Measurements from ENCODE around the gene ABHD14A.
"Not testable (repeated sequence)": the region's sequence is repeated elsewhere in the genome, so short reads cannot be mapped to it uniquely, and the experiment has no call there.

ABHD14A gene

DNA sequence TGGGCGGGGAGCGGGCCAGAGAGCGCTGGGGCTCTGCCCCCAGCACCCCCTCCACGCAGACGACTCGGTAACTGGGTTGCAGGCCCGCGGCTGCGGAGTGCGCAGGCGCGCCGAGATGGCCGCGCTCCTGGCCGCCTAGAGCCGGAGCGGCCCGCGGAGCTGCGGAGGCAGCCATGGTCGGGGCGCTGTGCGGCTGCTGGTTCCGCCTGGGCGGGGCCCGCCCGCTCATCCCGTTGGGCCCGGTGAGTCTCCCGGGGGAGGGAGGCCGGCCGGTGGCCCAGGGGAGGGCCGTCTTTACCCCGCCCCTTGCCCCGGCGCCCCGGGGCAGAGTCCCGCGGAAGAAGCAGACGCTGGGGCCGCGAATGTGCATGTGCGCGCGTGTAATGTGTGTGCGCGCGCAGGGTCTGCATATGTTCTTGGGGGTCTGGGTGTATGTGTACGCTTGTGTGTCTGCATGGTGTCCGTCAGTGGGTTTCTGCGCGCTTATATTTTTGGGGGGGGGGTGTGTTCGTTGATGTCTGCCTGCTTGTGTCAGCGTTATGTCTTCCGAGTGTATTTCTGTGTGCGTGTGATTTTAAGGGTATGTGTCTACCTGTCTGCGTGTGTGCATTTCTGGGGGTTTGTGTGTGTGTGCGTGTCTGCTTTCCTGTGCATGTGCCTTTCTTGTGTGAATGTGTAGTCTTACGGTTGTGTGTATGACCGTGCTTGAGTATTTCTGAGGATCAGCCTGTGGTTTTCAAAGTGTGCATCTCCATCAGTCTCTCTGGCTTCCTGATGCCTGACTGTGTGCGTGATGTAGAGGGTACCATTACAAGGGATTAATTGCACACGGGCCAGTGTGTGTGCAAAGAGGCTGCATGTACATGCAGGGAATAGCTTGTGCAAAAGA lies at the start of gene ABHD14A:
Gene ABHD14A, plus strand, starts transcription at position 102 of the 889 bp plus-strand sequence. Its CDS starts 72 bp downstream, at position 174.
- peak; percentile 59 for DNase-seq (ENCODE audit: low spot score)

DNA sequence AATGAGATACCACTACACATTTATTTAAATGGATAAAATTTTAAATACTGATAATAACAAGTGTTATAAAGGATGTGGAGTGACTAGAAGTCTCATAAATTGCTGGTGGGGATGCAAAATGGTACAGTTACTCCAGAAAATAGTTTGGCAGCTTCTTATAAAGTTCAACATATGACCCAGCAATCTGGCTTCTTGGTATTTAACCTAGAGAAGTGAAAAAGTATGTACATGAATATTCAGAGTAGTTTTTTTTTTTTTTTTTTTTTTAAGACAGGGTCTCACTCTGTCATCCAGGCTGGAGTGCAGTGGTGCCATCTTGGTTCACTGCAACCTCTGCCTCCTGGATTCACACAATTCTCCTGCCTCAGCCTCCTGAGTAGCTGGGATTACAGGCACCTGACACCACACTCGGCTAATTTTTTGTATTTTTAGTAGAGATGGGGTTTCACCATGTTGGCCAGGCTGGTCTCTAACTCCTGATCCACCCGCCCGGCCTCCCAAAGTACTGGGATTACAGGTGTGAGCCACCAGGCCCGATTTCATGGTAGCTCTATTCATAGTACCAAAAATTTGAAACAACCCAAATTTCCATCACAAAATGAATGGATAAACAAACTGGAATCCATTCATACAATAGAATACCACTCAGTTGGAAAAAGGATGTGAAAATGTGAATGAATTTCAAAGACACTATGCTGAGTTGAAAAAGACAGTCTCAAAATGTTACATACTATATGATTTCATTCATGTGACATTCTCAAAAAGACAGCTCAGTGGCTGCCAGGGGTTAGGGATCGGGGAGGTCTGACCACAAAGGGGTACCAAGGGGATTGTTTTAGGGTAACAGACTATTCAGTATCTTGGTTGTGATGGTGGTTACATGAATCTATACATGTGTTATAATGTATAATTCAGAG lies 47.5 kb upstream of the ABHD14A start:
- DNase-seq (ENCODE audit: low spot score), result no peak

DNA sequence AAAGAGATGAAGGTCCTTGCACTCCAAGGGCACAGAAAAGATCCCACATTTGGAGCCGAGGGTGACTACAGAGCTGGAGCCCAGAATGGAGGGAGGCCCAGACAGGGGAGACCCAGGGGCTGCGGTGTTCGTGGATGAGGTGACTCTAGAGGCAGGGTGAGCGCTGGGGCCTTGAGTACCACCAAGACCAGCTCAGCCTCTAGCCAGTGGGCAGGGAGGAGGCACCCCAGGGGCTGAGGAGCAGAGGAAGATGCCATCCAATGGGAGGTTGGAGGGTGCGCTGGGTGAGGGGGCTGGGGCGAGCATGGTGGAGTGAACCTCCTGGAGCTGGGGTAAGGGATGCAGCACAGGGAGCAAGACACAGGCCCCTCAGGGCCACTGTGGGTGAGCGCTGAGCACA lies 46.4 kb upstream of the ABHD14A start:
- DNase-seq (ENCODE audit: low spot score), result no peak

DNA sequence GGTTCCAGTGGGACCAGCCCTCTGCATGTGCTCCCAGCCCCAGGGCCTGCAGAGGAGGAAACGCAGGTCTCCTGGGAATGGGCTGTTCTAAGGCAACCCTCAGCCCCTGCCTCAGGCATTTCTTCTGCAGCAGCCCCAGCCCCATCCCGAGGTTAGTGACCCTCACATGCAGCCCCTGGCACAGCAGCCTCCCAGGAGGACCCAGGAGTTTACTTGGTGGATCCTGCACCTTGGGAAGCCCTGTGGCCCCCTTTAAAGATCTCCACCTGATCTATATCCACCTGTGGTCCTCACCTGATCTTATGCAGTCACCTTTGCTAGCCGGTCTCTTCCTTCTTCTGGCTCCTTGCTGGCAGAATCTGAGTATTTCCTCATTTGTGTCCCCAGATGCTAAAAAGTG lies 45.9 kb upstream of the ABHD14A start:
- not testable (repeated sequence) for DNase-seq (ENCODE audit: low spot score)

DNA sequence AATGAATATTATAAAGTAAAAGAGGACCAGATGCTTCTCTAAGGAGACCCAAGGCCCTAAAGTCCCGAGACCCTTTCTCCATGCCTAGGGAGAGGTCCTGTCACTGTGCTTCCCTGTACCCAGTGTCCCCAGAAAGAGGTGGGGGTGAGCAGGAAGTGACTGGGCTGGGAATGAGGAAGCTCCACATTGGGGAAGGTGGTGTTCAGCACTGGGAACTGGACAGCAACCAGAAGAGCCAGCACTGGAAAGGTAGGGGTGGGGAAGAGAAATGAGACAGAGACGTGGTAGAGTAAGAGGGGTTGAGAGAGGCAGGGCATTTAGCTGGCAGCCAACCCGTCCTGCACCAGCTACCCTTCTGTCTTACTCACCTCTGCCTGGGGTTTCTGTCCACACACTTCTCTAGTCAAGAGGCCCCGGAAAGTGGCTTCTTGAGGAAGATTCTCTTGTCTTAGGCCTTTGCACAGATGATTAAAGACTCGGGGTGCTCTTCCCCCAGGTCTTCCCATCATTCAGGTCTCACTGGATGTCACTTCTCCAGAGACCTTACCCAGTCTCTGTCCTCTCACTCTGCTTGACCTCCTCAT lies 45.4 kb upstream of the ABHD14A start:
- no peak for DNase-seq (ENCODE audit: low spot score)

DNA sequence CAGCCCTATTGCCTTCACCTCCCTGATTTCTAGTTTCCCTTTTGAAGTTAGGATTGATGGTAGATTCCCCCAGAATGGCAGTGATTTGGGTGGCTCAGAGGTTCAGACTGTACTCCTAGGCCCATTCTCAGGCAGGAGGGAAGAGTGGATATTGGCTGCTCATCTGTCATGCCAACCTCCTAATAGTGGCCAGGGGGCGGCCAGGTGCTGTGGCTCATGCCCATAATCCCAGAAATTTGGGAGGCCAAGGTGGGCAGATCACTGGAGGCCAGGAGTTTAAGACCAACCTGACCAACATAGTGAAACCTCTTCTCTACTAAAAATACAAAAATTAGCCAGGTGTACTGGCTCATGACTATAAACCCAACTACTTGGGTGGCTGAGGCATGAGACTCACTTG lies 44.4 kb upstream of the ABHD14A start:
- DNase-seq (ENCODE audit: low spot score), result no peak

DNA sequence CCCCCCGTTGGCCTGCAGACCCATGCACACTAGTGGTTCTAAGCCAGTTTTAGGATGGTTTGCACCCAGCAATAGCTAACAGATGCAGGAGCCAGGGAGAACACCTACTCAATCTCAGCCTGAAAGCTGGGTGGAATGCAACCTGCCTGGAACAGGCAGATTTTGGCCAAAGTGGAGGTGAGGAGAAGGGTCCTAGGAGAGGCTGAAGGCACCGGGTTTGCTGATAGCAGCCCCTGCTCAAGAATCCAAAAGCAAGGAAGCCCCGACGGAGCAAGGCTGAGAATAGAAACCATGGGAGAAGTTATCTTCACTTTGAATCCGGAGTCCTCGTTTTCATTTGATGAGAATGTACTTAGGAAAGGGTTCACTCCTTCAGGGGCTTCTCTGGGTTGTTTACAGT lies 43.1 kb upstream of the ABHD14A start:
- no peak for DNase-seq (ENCODE audit: low spot score)

DNA sequence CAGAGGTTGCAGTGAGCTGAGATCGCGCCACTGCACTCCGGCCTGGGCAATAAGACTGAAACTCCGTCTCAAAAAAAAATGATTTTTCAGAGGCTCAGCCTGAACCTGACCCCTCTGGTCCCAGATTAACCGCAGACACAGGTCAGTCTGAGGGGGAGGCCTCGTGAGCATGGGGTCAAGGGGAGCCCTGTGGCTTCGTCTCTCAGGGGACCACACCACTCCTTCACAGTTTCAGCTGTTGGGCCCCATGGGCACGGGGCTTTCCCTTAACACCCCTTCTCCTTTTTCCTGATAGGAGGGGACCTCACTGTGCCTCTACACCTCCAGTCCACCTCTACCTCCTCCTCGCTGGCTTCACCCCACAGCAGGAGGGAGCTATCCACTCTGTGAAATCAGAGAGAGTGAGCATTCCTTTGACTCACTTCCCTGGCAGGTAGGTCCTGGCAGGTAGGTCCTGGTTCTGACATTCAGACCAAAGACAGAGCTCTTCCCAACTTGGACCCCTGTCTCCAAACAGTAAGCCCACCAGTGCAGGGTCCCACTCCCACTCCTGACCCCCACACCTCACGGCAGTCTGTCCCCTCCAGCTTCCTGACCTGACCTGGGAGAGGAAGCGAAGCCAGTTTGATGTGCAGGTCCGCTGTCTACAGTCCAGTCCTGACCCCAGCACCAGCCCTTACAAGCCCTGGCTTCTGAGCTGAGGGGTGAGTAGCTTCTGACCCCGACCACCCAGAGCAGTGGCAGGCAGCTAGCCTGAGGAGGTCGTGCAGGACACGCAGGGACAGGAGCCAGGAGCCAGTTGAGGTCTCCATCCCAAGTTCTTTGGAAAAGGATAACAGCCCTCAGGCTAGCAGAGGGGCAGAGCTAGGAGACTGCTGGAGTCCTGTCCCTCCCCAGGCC lies 42.1 kb upstream of the ABHD14A start:
- DNase-seq (ENCODE audit: low spot score), result no peak

DNA sequence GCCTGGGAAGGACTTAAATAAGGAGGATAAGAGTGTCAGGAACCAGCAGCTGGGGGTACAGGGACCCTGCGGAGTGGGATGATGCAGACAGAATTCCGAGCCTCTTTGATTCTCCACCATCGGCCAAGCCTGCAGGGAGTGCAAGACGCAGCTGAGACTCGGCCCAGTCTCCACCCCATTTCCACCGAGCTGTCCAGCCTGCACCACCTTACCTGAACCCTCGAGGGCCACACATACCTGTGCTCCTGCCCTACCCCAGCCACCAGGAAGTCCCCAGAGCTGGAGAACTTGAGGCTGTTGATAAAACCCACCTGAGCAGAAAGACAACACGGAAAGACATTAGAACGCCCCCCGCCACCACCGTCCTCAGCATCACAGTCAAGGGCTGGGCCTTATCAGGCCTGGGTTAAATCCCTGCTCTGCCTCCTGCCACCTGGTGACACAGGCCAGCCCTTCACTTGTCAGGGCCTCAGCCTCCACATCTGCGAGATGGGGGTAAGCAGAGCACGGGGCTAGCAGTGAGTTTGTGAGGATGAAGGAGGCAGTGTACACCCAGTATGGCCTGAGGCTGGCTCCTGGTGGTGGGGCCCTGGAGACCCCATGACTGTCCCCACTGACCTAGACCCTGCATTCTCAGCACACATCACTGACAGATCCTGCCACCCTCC lies 41.3 kb upstream of the ABHD14A start:
- DNase-seq (ENCODE audit: low spot score), result no peak

DNA sequence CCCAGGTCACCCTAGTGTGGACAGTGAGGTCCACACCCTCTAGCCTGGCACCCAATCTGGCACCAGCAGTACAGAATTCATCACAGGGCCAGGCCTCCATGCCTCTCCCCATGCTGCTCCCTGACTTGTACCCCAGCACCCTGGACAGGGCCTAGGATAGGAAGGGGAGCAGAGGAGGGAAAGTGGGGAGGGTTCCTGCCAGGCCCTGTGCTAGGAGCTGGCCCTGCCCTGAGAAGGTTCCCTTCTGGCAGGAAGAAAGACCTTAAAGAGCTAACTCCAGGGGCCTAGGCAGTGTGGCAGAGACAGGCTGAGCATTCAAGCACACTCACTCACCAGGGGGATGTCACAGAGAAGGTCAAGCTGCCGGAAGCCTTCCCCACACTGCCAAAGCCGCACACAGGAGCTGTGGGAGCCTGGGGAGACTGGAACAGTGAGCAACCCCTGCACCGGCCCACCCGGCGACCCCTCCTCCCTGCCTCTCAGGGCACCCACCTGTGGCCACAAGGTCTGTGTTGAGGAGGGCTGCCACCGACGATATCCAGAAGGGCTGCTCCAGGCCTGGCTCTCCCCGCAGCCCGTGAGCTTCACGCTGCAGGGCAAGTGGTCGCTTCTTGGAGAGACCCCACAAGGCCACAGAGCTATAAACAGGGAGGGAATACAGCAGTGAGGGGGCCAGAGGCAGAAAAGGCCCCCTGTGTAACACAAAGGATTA lies 40.6 kb upstream of the ABHD14A start:
- no peak for DNase-seq (ENCODE audit: low spot score)

DNA sequence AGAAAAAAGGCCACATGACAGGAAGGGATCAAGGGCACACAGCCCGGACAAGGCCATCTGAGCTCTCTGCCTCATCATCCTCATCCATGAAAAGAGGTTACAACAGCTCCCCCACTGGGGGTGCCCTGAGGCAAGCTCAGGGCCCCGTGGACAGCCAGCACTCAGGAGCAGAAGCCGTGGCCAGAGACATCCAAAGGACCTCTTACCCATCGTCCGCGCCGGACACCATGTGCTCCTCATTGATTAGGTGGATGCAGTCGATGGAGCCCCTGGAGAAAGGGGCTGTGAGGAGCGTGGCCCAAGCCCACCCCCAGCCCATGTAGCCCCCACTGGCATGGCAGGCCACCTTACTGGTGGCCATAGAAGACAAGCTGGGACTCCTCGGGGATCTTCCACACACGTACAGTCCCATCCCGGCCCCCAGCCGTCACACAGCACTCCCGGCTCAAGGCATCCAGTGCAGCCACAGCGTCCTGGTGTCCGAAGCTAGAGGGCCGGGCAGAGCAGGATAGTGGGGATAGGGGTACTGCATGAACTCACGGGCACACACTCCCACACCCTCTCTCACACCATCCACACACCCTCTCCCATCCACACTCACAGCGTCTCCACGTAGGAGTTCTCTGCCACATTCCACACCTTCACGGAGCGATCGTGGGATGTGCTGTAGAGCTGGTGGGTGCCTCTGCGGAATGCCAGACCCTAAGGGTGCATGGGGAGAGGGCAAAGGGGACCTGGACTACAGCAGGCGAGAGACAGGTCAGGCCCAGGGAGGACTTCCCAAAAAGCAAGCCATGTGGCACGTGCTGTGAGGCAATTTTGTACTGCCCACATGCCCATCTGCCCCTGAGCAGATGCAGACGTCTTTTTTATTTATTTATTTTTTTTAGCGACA lies 39.6 kb upstream of the ABHD14A start:
- DNase-seq (ENCODE audit: low spot score), result no peak

DNA sequence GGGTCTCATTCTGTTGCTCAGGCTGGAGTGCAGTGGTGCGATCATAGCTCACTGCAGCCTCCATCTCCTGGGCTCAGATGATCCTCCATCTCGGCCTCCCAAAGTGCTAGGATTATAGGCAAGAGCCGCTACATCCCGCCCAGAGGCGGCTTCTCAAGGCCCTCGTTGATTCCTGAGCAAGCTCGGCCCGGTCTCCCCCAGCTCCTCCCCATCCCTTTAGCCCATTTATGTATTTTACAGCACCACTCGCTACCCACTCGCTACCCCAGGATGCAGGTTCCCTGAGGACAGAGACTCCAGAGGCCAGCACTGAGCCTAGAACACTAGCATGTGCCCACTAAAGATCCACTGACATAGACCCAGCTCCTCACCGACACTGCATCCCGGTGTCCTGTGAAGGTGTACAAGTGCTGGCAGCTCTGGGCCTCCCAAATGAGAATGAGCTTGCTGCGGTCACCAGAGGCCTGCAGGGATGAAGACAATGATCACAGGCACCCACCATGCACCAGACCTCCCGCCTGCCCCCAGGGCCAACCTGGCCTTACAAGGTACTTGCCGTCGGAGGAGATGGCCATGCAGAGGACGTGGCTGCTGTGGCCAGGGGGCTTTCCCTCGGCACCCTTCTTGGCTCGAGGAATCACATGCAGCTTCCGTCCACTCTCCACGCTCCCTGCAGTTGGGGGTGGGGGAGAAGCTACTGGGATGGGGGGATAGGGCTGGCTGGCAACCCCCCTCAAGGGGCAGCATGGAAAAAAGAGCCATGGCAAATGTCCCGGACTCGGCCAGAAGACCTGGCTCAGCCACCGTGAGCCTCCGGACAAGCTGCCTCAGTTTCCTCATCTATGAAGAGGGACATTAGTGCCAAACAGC lies 38.7 kb upstream of the ABHD14A start:
- no peak for DNase-seq (ENCODE audit: low spot score)

DNA sequence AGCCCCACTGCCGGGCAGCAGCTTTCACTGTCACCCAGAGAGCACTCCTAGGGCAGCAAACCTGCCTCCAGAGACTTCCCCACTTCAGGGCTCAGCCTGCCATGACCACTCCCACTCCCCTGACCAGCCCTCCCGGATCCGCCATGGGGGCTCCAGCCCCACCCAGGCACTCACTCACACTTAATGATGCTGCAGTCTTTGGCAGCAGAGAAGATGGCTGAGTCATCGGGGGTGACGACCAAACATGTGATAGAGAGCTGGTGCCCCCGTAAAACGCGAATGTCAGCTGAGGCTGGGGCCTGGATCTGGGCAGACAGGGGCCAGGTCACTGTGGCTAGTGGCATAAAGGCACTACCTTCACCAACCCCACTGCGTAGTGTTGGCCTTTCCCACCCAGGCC lies 37.9 kb upstream of the ABHD14A start:
- DNase-seq (ENCODE audit: low spot score), result no peak

DNA sequence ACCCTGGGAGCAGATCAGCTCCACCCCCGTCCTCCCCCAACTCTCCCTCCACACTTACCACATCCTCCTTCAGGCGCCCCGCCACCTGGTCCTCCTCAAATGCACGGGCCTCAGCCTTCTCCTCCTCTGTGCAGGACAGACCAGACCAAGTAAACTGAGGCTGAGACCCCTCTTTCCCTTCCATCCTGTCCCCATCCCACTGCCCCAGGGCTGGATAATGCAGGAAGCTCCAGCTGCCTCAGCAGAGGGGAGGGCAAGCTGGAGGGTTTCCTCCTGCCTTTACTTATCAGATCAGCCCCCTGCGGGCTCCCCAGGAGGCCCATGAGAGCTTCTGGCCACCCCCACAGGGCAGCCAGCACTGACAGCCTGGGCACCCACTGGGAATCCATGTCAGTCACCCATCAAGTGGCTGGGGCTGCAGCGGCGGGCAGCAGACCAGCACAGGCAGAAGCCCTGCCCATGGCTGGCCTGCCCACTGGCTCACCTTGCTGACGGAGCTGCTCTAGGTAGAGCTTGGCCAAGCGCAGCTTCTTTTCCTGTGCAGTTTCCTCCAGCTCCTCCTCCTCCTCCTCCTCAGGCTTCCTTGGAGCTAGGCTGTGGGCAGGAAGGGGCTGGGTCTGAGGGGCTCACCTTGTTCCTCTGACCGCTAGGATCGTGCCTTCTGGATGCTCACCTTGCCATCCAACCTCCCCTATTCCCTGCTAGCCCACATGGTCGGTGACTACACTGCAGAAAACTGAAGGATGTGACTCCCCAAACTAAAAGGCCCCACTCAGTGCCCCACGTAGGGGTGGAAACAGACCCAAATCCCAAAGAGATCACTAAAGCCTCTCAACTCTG lies 37.0 kb upstream of the ABHD14A start:
- DNase-seq (ENCODE audit: low spot score), result no peak

DNA sequence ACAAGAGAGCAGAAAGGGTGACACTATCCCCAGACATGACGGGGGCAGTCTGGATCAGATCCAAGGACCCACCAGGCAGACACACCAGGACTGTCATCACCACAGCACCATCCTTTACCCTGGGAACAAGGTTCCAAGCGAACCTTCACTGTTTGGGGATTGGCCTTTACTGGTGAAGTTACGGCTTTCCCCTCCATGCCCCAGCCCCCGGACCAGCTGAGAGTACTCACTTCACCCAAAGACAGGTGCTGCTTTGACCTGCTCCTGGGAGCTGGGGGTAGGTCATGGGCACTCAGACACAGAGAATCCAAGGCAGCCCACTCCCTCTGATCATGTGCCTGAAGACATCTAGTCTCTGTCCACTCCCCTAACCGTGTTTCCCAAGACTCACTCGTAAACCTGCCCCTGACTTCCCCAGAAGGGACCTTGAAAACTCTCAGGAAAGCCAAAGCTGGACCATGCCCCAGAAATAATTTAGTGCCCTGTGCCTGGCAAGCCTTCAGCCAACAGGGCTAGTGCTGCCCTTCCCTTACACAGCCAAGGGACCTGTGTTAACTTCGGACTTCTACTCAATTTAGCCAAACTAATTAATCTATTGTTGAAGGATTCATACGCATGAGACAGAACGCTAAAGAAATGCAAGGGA lies 36.0 kb upstream of the ABHD14A start:
- DNase-seq (ENCODE audit: low spot score), result no peak

DNA sequence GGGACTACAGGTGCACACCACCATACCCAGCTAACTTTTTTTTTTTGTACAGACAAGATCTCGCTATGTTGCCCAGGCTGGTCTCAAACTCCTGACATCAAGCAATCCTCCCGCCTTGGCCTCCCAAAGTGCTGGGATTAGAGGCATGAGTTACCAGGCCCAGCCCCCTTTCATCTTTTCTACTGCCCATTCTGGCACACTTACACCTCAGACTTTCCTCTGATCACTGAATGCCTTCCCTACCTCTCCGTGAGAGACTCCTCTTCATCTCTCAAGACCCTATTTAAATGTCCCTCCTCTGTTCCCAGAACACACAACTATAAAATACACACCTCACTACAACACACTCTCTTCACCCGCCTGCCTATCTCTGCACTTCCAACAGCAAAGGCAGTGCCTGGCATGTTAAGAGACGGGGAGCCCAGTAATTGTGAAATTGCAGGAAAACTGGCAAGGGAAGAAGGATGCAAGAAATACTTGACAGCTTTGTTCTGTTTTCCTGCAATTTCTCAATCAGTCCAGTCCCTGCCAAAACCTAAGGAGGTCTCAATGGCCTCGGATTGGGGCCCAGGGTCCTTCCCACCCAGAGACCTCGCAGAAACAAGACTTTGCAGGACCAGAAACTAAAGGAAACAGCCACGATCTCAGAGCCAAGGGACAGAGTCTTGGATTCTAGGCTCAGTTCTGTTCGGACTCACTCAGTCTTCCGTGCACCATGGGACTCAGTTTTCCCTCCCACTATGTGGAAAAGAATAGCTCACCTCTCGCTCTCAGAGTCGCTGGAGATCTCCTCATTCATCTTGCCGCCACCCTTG lies 34.0 kb upstream of the ABHD14A start:
- no peak for DNase-seq (ENCODE audit: low spot score)
